DND-41 (cell line): Measurements from ENCODE around the gene CELSR1.

ENCODE experiments used
- ATAC-seq: fragments of 200-7000 bp; cut with Tn5 transposase; 3 replicates; pipeline ENCODE4 v1.9.1; 2021; ENCODE audit warnings: low read depth; ENCODE audit not compliant: insufficient read depth
- DNase-seq: peaks from one replicate; pipeline ENCODE4 v3.0.0-alpha.2; 2020
- H2AFZ ChIP-seq: 2 replicates; pipeline ENCODE4 v1.6.0; 2012; ENCODE audit warnings: low read depth, low read length
- H3K27ac ChIP-seq: 2 replicates; pipeline ENCODE4 v1.5.1; 2012; ENCODE audit warnings: low read length, inconsistent platforms
- H3K27me3 ChIP-seq: fragments of 200-600 bp; sonication (generic); 2 replicates; pipeline ENCODE4 v1.6.0; 2012; ENCODE audit warnings: low read length, mild to moderate bottlenecking, inconsistent platforms; ENCODE audit not compliant: insufficient read depth, poor library complexity
- H3K36me3 ChIP-seq: 2 replicates; pipeline ENCODE4 v1.5.1; 2012; ENCODE audit warnings: low read length, inconsistent platforms; ENCODE audit not compliant: insufficient read depth
- H3K4me1 ChIP-seq: 2 replicates; pipeline ENCODE4 v1.5.1; 2012; ENCODE audit warnings: mild to moderate bottlenecking, low read length; ENCODE audit not compliant: insufficient read depth
- H3K4me2 ChIP-seq: 2 replicates; pipeline ENCODE4 v1.6.0; 2012; ENCODE audit warnings: mild to moderate bottlenecking, moderate library complexity, low read length, inconsistent platforms; ENCODE audit not compliant: insufficient read depth
- H3K4me3 ChIP-seq, 2 experiments: fragments of 200-600 bp in 1 of 2; shearing (Covaris generic) in 1 of 2; 2 replicates each; pipeline ENCODE4 v1.5.1; 2012 to 2016; ENCODE audit warnings: inconsistent platforms in 2 of 2, low read length in 2 of 2, mild to moderate bottlenecking in 2 of 2, low read depth in 1 of 2, moderate library complexity in 1 of 2
- H3K79me2 ChIP-seq: 2 replicates; pipeline ENCODE4 v1.6.0; 2012; ENCODE audit warnings: low read length, inconsistent platforms; ENCODE audit not compliant: insufficient read depth
- H3K9ac ChIP-seq: 2 replicates; pipeline ENCODE4 v1.6.0; 2012; ENCODE audit warnings: low read depth, mild to moderate bottlenecking, inconsistent platforms, low read length, moderate library complexity
- H3K9me3 ChIP-seq: 2 replicates; pipeline ENCODE4 v1.5.1; 2012; ENCODE audit warnings: low read length, moderate library complexity, mild to moderate bottlenecking, inconsistent platforms; ENCODE audit not compliant: insufficient read depth, severe bottlenecking
- H4K20me1 ChIP-seq: 2 replicates; pipeline ENCODE4 v1.6.0; 2012; ENCODE audit warnings: low read length; ENCODE audit not compliant: insufficient read depth
- EZH2 ChIP-seq: IDR thresholded peaks from 3 replicates; pipeline ENCODE4 v1.6.1; 2012; ENCODE audit warnings: borderline replicate concordance, low read depth, mild to moderate bottlenecking, moderate library complexity, low read length, inconsistent platforms; ENCODE audit not compliant: severe bottlenecking
- TF ChIP-seq, protein P1 (sequence below): IDR thresholded peaks from 2 replicates; pipeline ENCODE4 v1.5.1; 2012; ENCODE audit warnings: borderline replicate concordance, low read length, moderate library complexity, mild to moderate bottlenecking; ENCODE audit not compliant: poor library complexity, severe bottlenecking; ENCODE audit errors: extremely low read depth

Gene CELSR1

DNA sequence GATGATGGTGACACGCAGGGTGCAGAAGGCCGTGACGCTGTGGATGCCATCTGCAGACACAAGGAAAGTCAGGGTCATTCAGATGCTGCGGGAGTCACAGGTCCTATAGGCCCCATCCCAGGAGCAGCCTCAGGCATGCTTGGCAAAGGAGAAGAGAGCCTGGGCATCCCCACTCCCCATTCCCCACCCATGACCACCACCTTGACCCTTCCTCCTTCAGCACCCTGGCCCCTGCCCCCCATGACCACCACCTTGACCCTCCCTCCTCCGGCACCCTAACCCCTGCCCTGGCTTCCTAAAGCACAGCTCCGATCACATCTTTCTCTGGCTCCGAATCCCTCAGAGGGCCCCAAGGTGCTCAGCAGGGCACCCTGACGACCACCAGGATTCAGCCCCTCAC is 73.1 kb downstream of the CELSR1 start:
- H3K9me3 ChIP-seq: no peaks in the 10 kb centered on the region
- no peak for DNase-seq
- H2AFZ ChIP-seq: no peak overlapping the region
- no peak for TF ChIP-seq EZH2
- TF ChIP-seq, protein P1, sequence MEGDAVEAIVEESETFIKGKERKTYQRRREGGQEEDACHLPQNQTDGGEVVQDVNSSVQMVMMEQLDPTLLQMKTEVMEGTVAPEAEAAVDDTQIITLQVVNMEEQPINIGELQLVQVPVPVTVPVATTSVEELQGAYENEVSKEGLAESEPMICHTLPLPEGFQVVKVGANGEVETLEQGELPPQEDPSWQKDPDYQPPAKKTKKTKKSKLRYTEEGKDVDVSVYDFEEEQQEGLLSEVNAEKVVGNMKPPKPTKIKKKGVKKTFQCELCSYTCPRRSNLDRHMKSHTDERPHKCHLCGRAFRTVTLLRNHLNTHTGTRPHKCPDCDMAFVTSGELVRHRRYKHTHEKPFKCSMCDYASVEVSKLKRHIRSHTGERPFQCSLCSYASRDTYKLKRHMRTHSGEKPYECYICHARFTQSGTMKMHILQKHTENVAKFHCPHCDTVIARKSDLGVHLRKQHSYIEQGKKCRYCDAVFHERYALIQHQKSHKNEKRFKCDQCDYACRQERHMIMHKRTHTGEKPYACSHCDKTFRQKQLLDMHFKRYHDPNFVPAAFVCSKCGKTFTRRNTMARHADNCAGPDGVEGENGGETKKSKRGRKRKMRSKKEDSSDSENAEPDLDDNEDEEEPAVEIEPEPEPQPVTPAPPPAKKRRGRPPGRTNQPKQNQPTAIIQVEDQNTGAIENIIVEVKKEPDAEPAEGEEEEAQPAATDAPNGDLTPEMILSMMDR: no peak
- H3K27ac ChIP-seq: no peak overlapping the region
- H3K27me3 ChIP-seq: peaks cover 16% of the 10 kb centered on the region
- no peak overlapping the region for H3K4me2 ChIP-seq
- H3K9ac ChIP-seq: no peak overlapping the region
- H3K36me3 ChIP-seq: no peaks in the 10 kb centered on the region
- no peaks in the 10 kb centered on the region for H3K4me1 ChIP-seq
- H3K79me2 ChIP-seq: no peaks in the 10 kb centered on the region
- H4K20me1 ChIP-seq: no peaks in the 10 kb centered on the region
- ATAC-seq: no peak
- no peak overlapping the region for H3K4me3 ChIP-seq

DNA sequence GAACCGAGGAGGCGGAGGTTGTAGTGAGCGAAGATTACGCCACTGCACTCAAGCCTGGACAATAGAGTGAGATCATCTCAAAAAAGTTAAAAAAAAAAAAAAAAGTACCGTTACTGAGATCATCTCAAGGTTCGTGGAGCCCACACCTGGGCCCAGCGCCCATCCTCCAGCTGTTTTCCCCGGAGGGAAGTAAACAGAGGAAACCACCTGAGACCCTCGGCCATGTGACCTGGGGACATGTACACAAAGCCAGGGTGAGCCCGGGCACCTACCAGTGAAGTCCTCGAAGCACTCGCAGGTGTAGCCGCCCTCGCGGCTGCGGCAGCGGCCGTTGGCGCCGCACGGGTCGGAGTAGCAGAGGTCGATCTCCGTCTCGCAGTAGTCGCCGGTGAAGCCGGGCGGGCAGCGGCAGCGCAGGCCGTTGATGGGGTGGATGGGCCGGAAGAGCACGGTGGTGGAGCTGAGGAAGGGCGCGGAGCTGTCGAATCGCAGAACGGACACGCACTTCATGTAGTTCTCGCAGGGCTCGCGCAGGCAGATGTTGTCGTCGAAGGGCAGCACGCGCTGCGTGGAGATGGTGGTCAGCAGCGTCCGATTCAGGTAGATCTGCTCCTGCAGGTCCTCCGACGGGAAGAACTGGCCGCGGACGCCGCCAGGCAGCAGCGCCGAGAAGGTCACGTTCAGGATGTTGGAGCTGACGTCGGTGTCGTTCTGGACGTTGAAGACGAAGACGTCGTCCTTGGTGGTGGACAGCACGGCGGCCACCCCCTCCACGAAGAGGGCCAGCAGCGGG is 73.8 kb downstream of the CELSR1 start:
- Histone ChIP-seq H3K4me2 (no peak overlapping the region), H4K20me1 (no peaks in the 10 kb centered on the region), H3K9me3 (no peaks in the 10 kb centered on the region), H2AFZ (no peak overlapping the region), H3K36me3 (no peaks in the 10 kb centered on the region), H3K27ac (no peak overlapping the region), H3K79me2 (no peaks in the 10 kb centered on the region), H3K4me1 (no peaks in the 10 kb centered on the region), H3K4me3 (no peak overlapping the region), H3K27me3 (peaks cover 16% of the 10 kb centered on the region), H3K9ac (no peak overlapping the region)
- TF ChIP-seq, protein P1: no peak
- no peak for TF ChIP-seq EZH2
- ATAC-seq (no peak), DNase-seq (no peak)

GRCh38 chr22:46462726-46463371 is 74.6 kb downstream of the CELSR1 start:
- Histone ChIP-seq H3K4me3 (no peak overlapping the region), H3K27ac (no peak overlapping the region), H3K4me1 (no peaks in the 10 kb centered on the region), H3K9me3 (no peaks in the 10 kb centered on the region), H3K9ac (no peak overlapping the region), H3K79me2 (no peaks in the 10 kb centered on the region), H4K20me1 (0 out of 2 replicates have a peak, but pooled peaks cover 4% of the 10 kb centered on the region), H3K27me3 (peaks cover 16% of the 10 kb centered on the region), H3K36me3 (no peaks in the 10 kb centered on the region), H3K4me2 (no peak overlapping the region), H2AFZ (no peak overlapping the region)
- DNase-seq (no peak), ATAC-seq (no peak)
- TF ChIP-seq EZH2: no peak
- TF ChIP-seq, protein P1: no peak
